Mesenchymal stem cell (in vitro differentiated cells and primary cell): ENCODE results near the gene LSM7.

Experiments
- DNase-seq: peaks from one replicate; pipeline ENCODE4 v3.0.0-alpha.2; 2013
- H2AFZ ChIP-seq: one replicate; pipeline ENCODE4 v1.6.1; 2013; ENCODE audit warnings: low read depth, mild to moderate bottlenecking, control low read depth, inconsistent platforms, low read length, moderate library complexity
- H2AK5ac ChIP-seq: 2 replicates; pipeline ENCODE4 v1.6.1; 2013; ENCODE audit warnings: low read length, moderate library complexity, mild to moderate bottlenecking, inconsistent platforms; ENCODE audit not compliant: severe bottlenecking
- H2BK120ac ChIP-seq: one replicate; pipeline ENCODE4 v1.6.1; 2013; ENCODE audit warnings: low read depth, mild to moderate bottlenecking, inconsistent platforms, low read length, moderate library complexity
- H2BK12ac ChIP-seq, 2 experiments: one replicate each; pipeline ENCODE4 v1.6.1; 2013; ENCODE audit warnings: inconsistent platforms in 2 of 2, low read length in 2 of 2, mild to moderate bottlenecking in 2 of 2, moderate library complexity in 2 of 2, control low read depth in 1 of 2
- H2BK15ac ChIP-seq: one replicate; pipeline ENCODE4 v1.6.1; 2013; ENCODE audit warnings: mild to moderate bottlenecking, low read depth, inconsistent platforms; ENCODE audit not compliant: poor library complexity, severe bottlenecking
- H2BK5ac ChIP-seq: 2 replicates; pipeline ENCODE4 v1.6.1; 2013; ENCODE audit warnings: low read depth, mild to moderate bottlenecking, low read length, control low read depth, inconsistent platforms; ENCODE audit not compliant: poor library complexity, severe bottlenecking
- H3K14ac ChIP-seq, 2 experiments: one replicate each; pipeline ENCODE4 v1.6.1; 2013; ENCODE audit warnings: inconsistent platforms in 2 of 2, low read length in 2 of 2, control low read depth in 1 of 2, mild to moderate bottlenecking in 1 of 2, moderate library complexity in 1 of 2
- H3K18ac ChIP-seq, 2 experiments: one replicate each; pipeline ENCODE4 v1.6.1; 2013; ENCODE audit warnings: inconsistent platforms in 2 of 2, low read length in 2 of 2, control low read depth in 1 of 2, low read depth in 1 of 2, mild to moderate bottlenecking in 1 of 2
- H3K23ac ChIP-seq, 2 experiments: one replicate each; pipeline ENCODE4 v1.6.1; 2013; ENCODE audit warnings: inconsistent platforms in 2 of 2, low read length in 2 of 2, mild to moderate bottlenecking in 2 of 2, moderate library complexity in 2 of 2, control low read depth in 1 of 2
- H3K27ac ChIP-seq: 2 replicates; pipeline ENCODE4 v1.5.1; 2013; ENCODE audit warnings: mild to moderate bottlenecking, moderate library complexity, low read length, control low read depth, inconsistent platforms; ENCODE audit not compliant: poor library complexity, severe bottlenecking
- H3K27me3 ChIP-seq, 2 experiments: 2 replicates each; pipeline versions ENCODE4 v1.6.1 to v1.7.0; 2013; ENCODE audit warnings: low read length in 2 of 2, mild to moderate bottlenecking in 2 of 2, moderate library complexity in 2 of 2, control low read depth in 1 of 2, inconsistent platforms in 1 of 2; ENCODE audit not compliant: control insufficient read depth in 1 of 2, insufficient read depth in 1 of 2
- H3K36me3 ChIP-seq, 2 experiments: 2 replicates each; pipeline versions ENCODE4 v1.6.1 to v1.7.0; 2013; ENCODE audit warnings: low read length in 2 of 2, control low read depth in 1 of 2, inconsistent platforms in 1 of 2, low read depth in 1 of 2, mild to moderate bottlenecking in 1 of 2; ENCODE audit not compliant: insufficient read depth in 2 of 2, control insufficient read depth in 1 of 2
- H3K4ac ChIP-seq, 2 experiments: one replicate each; pipeline ENCODE4 v1.6.1; 2013; ENCODE audit warnings: inconsistent platforms in 2 of 2, low read length in 2 of 2, mild to moderate bottlenecking in 2 of 2, moderate library complexity in 2 of 2, control low read depth in 1 of 2, low read depth in 1 of 2
- H3K4me1 ChIP-seq: 2 replicates; pipeline ENCODE4 v1.6.1; 2013; ENCODE audit warnings: low read depth, low read length, control low read depth; ENCODE audit not compliant: control insufficient read depth, insufficient read depth
- H3K4me2 ChIP-seq: 2 replicates; pipeline ENCODE4 v1.6.1; 2013; ENCODE audit warnings: low read length, mild to moderate bottlenecking, inconsistent platforms; ENCODE audit not compliant: poor library complexity, severe bottlenecking
- H3K4me3 ChIP-seq, 2 experiments: 2 replicates each; pipeline versions ENCODE4 v1.5.1 to v1.7.0; 2013; ENCODE audit warnings: low read length in 2 of 2, mild to moderate bottlenecking in 2 of 2, control low read depth in 1 of 2, low read depth in 1 of 2; ENCODE audit not compliant: insufficient read depth in 1 of 2
- H3K79me1 ChIP-seq: replicated peaks from 2 replicates; pipeline ENCODE4 v1.6.1; 2013; ENCODE audit warnings: mild to moderate bottlenecking, control low read depth, low read length, inconsistent platforms; ENCODE audit not compliant: poor library complexity, severe bottlenecking
- H3K9ac ChIP-seq: 2 replicates; pipeline ENCODE4 v1.7.0; 2013; ENCODE audit warnings: mild to moderate bottlenecking, low read length, moderate library complexity
- H3K9me3 ChIP-seq: 2 replicates; pipeline ENCODE4 v1.7.0; 2013; ENCODE audit warnings: mild to moderate bottlenecking, low read length; ENCODE audit not compliant: control insufficient read depth
- H4K8ac ChIP-seq: one replicate; pipeline ENCODE4 v1.6.1; 2013; ENCODE audit warnings: inconsistent platforms, mild to moderate bottlenecking, low read length, moderate library complexity
- H4K91ac ChIP-seq: one replicate; pipeline ENCODE4 v1.6.1; 2013; ENCODE audit warnings: mild to moderate bottlenecking, low read length, inconsistent platforms
- WGBS: methylation state at CpG from one replicate; pipeline ENCODE4 v1.1.7; 2013; ENCODE audit warnings: mixed read lengths; 5-methylcytosine and 5-hydroxymethylcytosine counted together

LSM7 gene

GRCh38 chr19:2335848-2336247, 7.5 kb upstream of the LSM7 start:
- 99% methylated on average over 3 of the region's 3 CpGs for WGBS
- Histone ChIP-seq H3K4ac (no peak overlapping the region), H3K4me2 (no peak overlapping the region), H2BK15ac (no peak overlapping the region), H2BK12ac (no peak overlapping the region), H3K23ac (no peak overlapping the region), H3K9me3 (no peaks in the 10 kb centered on the region), H3K14ac (no peak overlapping the region), H3K36me3 (peaks cover 5 to 67% of the 10 kb centered on the region in 2 experiments), H2AFZ (no peak overlapping the region), H3K18ac (no peak overlapping the region), H3K27ac (no peak overlapping the region), H3K4me1 (peaks cover 36% of the 10 kb centered on the region), H3K27me3 (no peaks in the 10 kb centered on the region), H3K4me3 (no peak overlapping the region), H4K8ac (no peak overlapping the region), H2AK5ac (no peak overlapping the region), H2BK120ac (no peak overlapping the region), H2BK5ac (no peak overlapping the region), H3K9ac (no peak overlapping the region), H3K79me1 (peaks cover 62% of the 10 kb centered on the region), H4K91ac (no peak overlapping the region)
- DNase-seq = no peak

DNA sequence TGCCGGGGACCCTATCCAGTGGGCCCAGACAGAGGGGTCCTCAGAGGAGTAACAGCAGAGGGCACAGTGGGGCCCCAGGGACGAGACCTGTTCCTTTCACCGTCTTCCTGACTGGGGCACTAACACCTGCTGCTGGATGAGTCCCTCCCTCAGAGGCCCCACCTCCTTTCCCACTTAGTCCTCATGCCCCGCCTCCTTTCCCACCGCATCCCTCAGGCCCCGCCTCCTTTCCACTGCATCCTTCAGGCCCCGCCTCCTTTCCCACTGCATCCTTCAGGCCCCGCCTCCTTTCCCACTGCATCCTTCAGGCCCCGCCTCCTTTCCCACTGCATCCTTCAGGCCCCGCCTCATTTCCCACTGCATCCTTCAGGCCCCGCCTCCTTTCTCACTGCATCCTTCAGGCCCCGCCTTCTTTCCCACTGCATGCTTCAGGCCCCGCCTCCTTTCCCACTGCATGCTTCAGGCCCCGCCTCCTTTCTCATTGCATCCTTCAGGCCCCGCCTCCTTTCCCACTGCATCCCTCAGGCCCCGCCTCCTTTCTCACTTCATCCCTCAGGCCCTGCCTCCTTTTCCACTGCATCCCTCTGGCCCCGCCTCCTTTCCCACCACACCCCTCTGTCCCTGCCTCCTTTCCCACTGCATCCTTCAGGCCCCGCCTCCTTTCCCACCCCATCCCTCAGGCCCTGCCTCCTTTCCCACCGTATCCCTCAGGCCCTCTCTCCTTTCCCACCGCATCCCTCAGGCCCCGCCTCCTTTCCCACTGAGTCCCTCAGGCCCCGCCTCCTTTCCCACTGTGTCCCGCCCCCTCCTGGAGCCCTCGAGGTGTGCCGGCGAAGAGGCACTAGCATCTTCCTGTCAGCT, 6.8 kb upstream of the LSM7 start:
- no peak overlapping the region for H4K91ac ChIP-seq

GRCh38 chr19:2334426-2334825, 6.0 kb upstream of the LSM7 start:
- Histone ChIP-seq H3K9me3 (no peaks in the 10 kb centered on the region), H3K27ac (no peak overlapping the region), H2AFZ (no peak overlapping the region), H3K23ac (no peak overlapping the region), H2BK12ac (no peak overlapping the region), H2BK15ac (no peak overlapping the region), H3K36me3 (peaks cover 0 to 52% of the 10 kb centered on the region in 2 experiments), H4K91ac (no peak overlapping the region), H3K4ac (no peak overlapping the region), H2BK5ac (no peak overlapping the region), H3K4me2 (no peak overlapping the region), H3K4me1 (peaks cover 48% of the 10 kb centered on the region), H3K4me3 (peak overlapping the region in 1 of 2 experiments; percentile 15), H3K79me1 (peaks cover 62% of the 10 kb centered on the region), H2BK120ac (no peak overlapping the region), H3K18ac (no peak overlapping the region), H2AK5ac (no peak overlapping the region), H3K14ac (no peak overlapping the region), H3K9ac (no peak overlapping the region), H3K27me3 (no peaks in the 10 kb centered on the region), H4K8ac (no peak overlapping the region)
- DNase-seq = no peak
- 97% methylated on average over 27 of the region's 27 CpGs for WGBS

More for the DNA sequence above, 6.8 kb upstream of the LSM7 start:
- Histone ChIP-seq H3K18ac (no peak overlapping the region), H2AFZ (no peak overlapping the region), H3K23ac (no peak overlapping the region), H3K4me2 (no peak overlapping the region), H2AK5ac (no peak overlapping the region), H3K36me3 (peaks cover 5 to 60% of the 10 kb centered on the region in 2 experiments), H3K27me3 (no peaks in the 10 kb centered on the region), H3K14ac (no peak overlapping the region), H3K4me1 (peaks cover 43% of the 10 kb centered on the region), H3K79me1 (peaks cover 65% of the 10 kb centered on the region), H3K4ac (no peak overlapping the region), H3K9me3 (no peaks in the 10 kb centered on the region), H3K27ac (no peak overlapping the region), H3K9ac (no peak overlapping the region), H2BK120ac (no peak overlapping the region), H2BK15ac (peak overlapping the region; percentile 30), H3K4me3 (no peak overlapping the region), H2BK5ac (no peak overlapping the region), H4K8ac (no peak overlapping the region), H2BK12ac (no peak overlapping the region)
- WGBS = 97% methylated on average over 26 of the region's 26 CpGs
- no peak for DNase-seq

DNA sequence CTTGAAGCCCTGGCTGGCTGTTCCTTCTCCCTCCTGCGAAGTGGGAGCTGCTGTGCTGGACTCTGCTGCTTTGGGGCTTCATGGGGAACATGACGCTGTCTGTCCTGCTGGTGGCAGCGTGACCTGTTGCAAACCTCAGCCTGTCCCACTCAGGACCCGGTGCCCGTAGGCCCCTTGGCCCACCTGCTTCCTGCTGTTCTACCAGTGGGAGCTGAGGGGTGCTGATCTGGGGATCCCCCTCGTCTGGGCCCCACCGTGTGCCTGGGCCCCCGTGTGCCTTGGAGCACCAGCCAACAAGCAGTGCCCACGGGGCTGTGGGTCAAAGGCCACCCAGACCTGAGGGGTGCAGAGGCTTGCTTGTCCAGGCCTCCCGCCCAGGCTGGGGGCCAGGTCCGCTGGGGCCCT, 5.4 kb upstream of the LSM7 start:
- H3K4me1 ChIP-seq = peaks cover 53% of the 10 kb centered on the region
- H3K23ac ChIP-seq = no peak overlapping the region
- H3K79me1 ChIP-seq = peaks cover 63% of the 10 kb centered on the region
- H2BK120ac ChIP-seq = no peak overlapping the region
- no peak overlapping the region for H3K27ac ChIP-seq
- no peak overlapping the region for H3K4ac ChIP-seq
- no peak overlapping the region for H3K9ac ChIP-seq
- no peaks in the 10 kb centered on the region for H3K9me3 ChIP-seq
- no peaks in the 10 kb centered on the region for H3K27me3 ChIP-seq
- H2BK12ac ChIP-seq = peak overlapping the region in 1 of 2 experiments; percentile 23
- H2AFZ ChIP-seq = no peak overlapping the region
- peaks cover 0 to 46% of the 10 kb centered on the region in 2 experiments for H3K36me3 ChIP-seq
- no peak overlapping the region for H2BK5ac ChIP-seq
- no peak overlapping the region for H2AK5ac ChIP-seq
- no peak overlapping the region for H3K4me3 ChIP-seq
- H3K18ac ChIP-seq = no peak overlapping the region
- H4K91ac ChIP-seq = no peak overlapping the region
- H4K8ac ChIP-seq = no peak overlapping the region
- H2BK15ac ChIP-seq = no peak overlapping the region
- H3K4me2 ChIP-seq = no peak overlapping the region
- no peak for DNase-seq
- 87% methylated on average over 11 of the region's 11 CpGs for WGBS
- H3K14ac ChIP-seq = no peak overlapping the region
